Activated naive CD8-positive, alpha-beta T cell treated with anti-CD3 and anti-CD28 coated beads, Interleukin-2, amount 50 U/mL, for 24 hours (primary cell): ENCODE data around the gene MTCH1.
"Not testable (repeated sequence)": the region's sequence is repeated elsewhere in the genome, so short reads cannot be mapped to it uniquely, and the experiment has no call there.

Experiments
- ATAC-seq: fragments of 150-1000 bp; cut with Tn5 transposase; one replicate; pipeline ENCODE4 v1.10.0; 2021
- DNase-seq: peaks from one replicate; pipeline ENCODE4 v3.0.0; 2021
- H3K27ac Mint-ChIP-seq: one replicate; pipeline ENCODE4 v1.8.0; 2021; ENCODE audit warnings: mild to moderate bottlenecking, mixed read lengths
- H3K27me3 Mint-ChIP-seq: one replicate; pipeline ENCODE4 v1.8.0; 2021; ENCODE audit warnings: mixed read lengths
- H3K36me3 Mint-ChIP-seq: one replicate; pipeline ENCODE4 v1.8.0; 2021; ENCODE audit warnings: low read depth, mixed read lengths
- H3K4me1 Mint-ChIP-seq: one replicate; pipeline ENCODE4 v1.8.0; 2021; ENCODE audit warnings: mixed read lengths
- H3K4me3 Mint-ChIP-seq: one replicate; pipeline ENCODE4 v1.8.0; 2021; ENCODE audit warnings: mild to moderate bottlenecking, moderate library complexity, mixed read lengths
- H3K9me3 Mint-ChIP-seq: one replicate; pipeline ENCODE4 v1.8.0; 2021; ENCODE audit warnings: mixed read lengths

The MTCH1 gene

DNA sequence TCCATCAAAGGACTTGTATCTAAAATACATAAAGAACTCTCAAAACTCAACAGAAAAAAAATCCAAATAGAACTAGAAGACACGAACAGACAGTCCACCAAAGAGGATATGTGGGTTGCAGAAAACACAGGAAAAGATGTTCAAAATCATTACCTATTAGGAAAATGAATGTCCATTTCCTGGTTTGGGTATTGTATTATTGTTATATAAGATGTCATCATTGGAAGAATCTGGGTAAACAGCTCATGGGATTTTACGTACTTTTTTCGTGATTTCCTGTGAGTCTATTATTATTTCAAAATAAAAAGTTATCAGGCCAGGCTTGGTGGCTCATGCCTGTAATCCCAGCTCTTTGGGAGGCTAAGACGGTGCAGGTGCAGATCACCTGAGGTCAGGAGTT is 40.7 kb downstream of the MTCH1 start:
- peaks cover 16% of the 10 kb centered on the region for H3K4me1 Mint-ChIP-seq

GRCh38 chr6:36944650-36945049 is 41.3 kb downstream of the MTCH1 start:
- no peak for DNase-seq
- Mint-ChIP-seq H3K9me3 (no peaks in the 10 kb centered on the region), H3K27ac (no peak overlapping the region), H3K27me3 (peaks cover 9% of the 10 kb centered on the region), H3K4me3 (no peak overlapping the region), H3K4me1 (peaks cover 16% of the 10 kb centered on the region), H3K36me3 (no peaks in the 10 kb centered on the region)
- peak; percentile 25 for ATAC-seq

More for the DNA sequence above, 40.7 kb downstream of the MTCH1 start:
- no peak overlapping the region for H3K27ac Mint-ChIP-seq
- no peaks in the 10 kb centered on the region for H3K9me3 Mint-ChIP-seq
- DNase-seq (no peak), ATAC-seq (no peak)
- H3K27me3 Mint-ChIP-seq, result peaks cover 5% of the 10 kb centered on the region
- no peaks in the 10 kb centered on the region for H3K36me3 Mint-ChIP-seq
- H3K4me3 Mint-ChIP-seq, result no peak overlapping the region

GRCh38 chr6:36942329-36942728 is 43.7 kb downstream of the MTCH1 start:
- not testable (repeated sequence) for H3K9me3 Mint-ChIP-seq, H3K4me1 Mint-ChIP-seq, DNase-seq, H3K27me3 Mint-ChIP-seq, ATAC-seq, H3K4me3 Mint-ChIP-seq, H3K36me3 Mint-ChIP-seq, H3K27ac Mint-ChIP-seq

- H3K27ac Mint-ChIP-seq, DNase-seq, H3K4me3 Mint-ChIP-seq, H3K27me3 Mint-ChIP-seq, H3K9me3 Mint-ChIP-seq, H3K4me1 Mint-ChIP-seq, H3K36me3 Mint-ChIP-seq, ATAC-seq: not testable (repeated sequence)
Observed at GRCh38 chr6:36941561-36941960, 44.4 kb downstream of the MTCH1 start.

DNA sequence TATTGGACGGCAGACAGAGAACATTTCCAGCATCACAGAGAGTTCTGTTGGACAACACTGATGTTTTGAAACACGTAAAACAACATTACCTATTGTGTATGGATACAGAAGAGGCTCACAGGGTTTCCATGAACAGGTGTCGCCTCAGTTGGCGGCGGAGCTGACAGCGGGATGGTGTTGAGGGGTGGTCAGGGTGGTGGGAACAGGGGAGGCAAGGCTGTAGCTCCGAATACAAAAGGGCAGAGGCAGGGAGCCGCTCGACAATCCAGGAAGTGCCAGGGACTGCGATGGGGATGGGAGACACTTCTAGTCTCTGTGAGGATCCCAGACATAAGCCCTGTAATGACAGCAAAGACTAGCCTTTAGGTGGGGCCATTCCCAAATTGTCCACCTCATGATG is 46.0 kb downstream of the MTCH1 start:
- Mint-ChIP-seq H3K27me3 (peaks cover 9% of the 10 kb centered on the region), H3K36me3 (no peaks in the 10 kb centered on the region), H3K27ac (no peak overlapping the region), H3K4me3 (no peak overlapping the region), H3K4me1 (peaks cover 9% of the 10 kb centered on the region), H3K9me3 (no peaks in the 10 kb centered on the region)
- ATAC-seq (no peak), DNase-seq (no peak)

- H3K36me3 Mint-ChIP-seq, H3K27me3 Mint-ChIP-seq, H3K9me3 Mint-ChIP-seq, H3K4me1 Mint-ChIP-seq, H3K27ac Mint-ChIP-seq, DNase-seq, H3K4me3 Mint-ChIP-seq, ATAC-seq: not testable (repeated sequence)
Observed at GRCh38 chr6:36939005-36939404, 47.0 kb downstream of the MTCH1 start.

GRCh38 chr6:36938536-36938935 is 47.5 kb downstream of the MTCH1 start:
- no peaks in the 10 kb centered on the region for H3K9me3 Mint-ChIP-seq
- H3K27ac Mint-ChIP-seq, result no peak overlapping the region
- DNase-seq (no peak), ATAC-seq (no peak)
- H3K4me1 Mint-ChIP-seq, result peaks cover 3% of the 10 kb centered on the region
- H3K36me3 Mint-ChIP-seq, result no peaks in the 10 kb centered on the region
- H3K4me3 Mint-ChIP-seq, result no peak overlapping the region
- peaks cover 9% of the 10 kb centered on the region for H3K27me3 Mint-ChIP-seq

DNA sequence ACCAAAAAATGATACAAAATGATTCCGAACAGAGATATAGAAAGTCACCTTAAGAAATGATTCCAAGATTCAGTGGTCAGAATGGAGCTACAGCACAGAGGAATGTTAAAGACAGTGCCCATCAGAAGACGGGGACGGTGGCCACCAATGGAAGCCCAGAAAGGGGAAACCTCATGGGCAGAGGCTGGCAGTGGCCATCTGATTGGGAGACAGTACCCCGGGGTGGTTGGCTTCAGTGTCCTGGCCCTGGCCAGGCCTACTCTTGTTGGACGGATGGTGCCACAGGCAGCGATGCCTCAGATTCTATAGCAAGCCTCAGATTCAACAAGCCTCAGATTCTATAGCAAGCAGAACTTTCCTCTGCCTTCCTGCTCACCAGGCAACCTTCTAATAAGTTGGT is 48.1 kb downstream of the MTCH1 start:
- Mint-ChIP-seq H3K4me3 (no peak overlapping the region), H3K4me1 (no peaks in the 10 kb centered on the region), H3K27me3 (peaks cover 6% of the 10 kb centered on the region), H3K27ac (no peak overlapping the region), H3K36me3 (no peaks in the 10 kb centered on the region), H3K9me3 (no peaks in the 10 kb centered on the region)
- DNase-seq (no peak), ATAC-seq (no peak)

GRCh38 chr6:36936824-36937223 is 49.2 kb downstream of the MTCH1 start:
- Mint-ChIP-seq H3K36me3 (no peaks in the 10 kb centered on the region), H3K27me3 (peaks cover 6% of the 10 kb centered on the region), H3K9me3 (no peaks in the 10 kb centered on the region), H3K4me1 (no peaks in the 10 kb centered on the region), H3K4me3 (no peak overlapping the region), H3K27ac (no peak overlapping the region)
- DNase-seq (no peak), ATAC-seq (no peak)

GRCh38 chr6:36934901-36935300 is 51.1 kb downstream of the MTCH1 start:
- H3K4me1 Mint-ChIP-seq, result no peaks in the 10 kb centered on the region
- peaks cover under 1% of the 10 kb centered on the region for H3K27me3 Mint-ChIP-seq
- H3K4me3 Mint-ChIP-seq, result no peak overlapping the region
- H3K36me3 Mint-ChIP-seq, result no peaks in the 10 kb centered on the region
- DNase-seq (no peak), ATAC-seq (no peak)
- no peak overlapping the region for H3K27ac Mint-ChIP-seq
- no peaks in the 10 kb centered on the region for H3K9me3 Mint-ChIP-seq

- Mint-ChIP-seq H3K4me3 (no peak overlapping the region), H3K27me3 (no peaks in the 10 kb centered on the region), H3K36me3 (no peaks in the 10 kb centered on the region), H3K4me1 (no peaks in the 10 kb centered on the region), H3K9me3 (no peaks in the 10 kb centered on the region), H3K27ac (no peak overlapping the region)
- DNase-seq (no peak), ATAC-seq (no peak)
Observed at GRCh38 chr6:36933519-36933918, 52.5 kb downstream of the MTCH1 start.

- no peak for ATAC-seq
- no peaks in the 10 kb centered on the region for H3K9me3 Mint-ChIP-seq
- H3K4me3 Mint-ChIP-seq, result no peak overlapping the region
- H3K27ac Mint-ChIP-seq, result no peak overlapping the region
- H3K36me3 Mint-ChIP-seq, result no peaks in the 10 kb centered on the region
- no peaks in the 10 kb centered on the region for H3K4me1 Mint-ChIP-seq
- no peak for DNase-seq
- no peaks in the 10 kb centered on the region for H3K27me3 Mint-ChIP-seq
Observed at GRCh38 chr6:36933102-36933501, 52.9 kb downstream of the MTCH1 start.

DNA sequence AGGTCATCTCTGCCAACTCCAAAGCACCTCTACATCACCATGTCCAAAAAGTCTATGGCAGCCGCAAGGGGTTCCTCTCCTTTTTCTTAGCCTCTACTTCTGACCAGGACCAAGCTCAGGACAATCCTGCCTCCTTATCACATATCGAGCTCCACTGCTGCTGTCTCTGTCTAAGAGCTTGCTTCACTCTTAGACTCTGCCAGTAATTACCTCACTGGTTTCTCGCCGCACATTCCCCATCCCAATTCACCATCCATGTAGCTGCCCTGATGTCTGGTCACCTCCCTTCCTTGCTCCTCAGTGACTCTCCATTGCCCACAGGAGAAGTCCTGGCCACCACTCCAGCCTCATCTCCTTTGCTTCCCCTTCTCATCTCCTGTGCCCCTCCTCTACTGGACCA is 55.5 kb downstream of the MTCH1 start:
- Mint-ChIP-seq H3K4me1 (peaks cover 6% of the 10 kb centered on the region), H3K4me3 (no peak overlapping the region), H3K27ac (no peak overlapping the region), H3K36me3 (no peaks in the 10 kb centered on the region), H3K27me3 (no peaks in the 10 kb centered on the region), H3K9me3 (no peaks in the 10 kb centered on the region)
- DNase-seq (no peak), ATAC-seq (no peak)

DNA sequence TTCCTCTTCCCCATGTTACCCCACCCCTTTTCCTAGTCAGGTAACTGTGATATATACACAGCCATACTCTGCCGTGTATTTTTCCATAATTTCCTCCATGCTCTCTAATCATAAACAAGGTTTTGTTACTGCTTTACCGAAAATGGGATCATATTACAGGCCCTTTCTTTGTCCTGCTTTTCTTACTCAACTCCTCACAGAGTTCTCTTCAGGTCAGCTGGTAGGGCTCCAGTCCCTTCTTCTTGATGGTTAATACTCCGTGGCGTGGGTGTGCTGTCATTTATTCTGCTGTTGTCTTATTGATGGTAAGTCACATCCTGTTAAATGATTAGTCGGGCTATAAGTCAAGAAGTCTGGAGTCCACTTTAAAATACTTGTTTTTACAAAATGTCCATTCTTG is 56.4 kb downstream of the MTCH1 start:
- H3K27me3 Mint-ChIP-seq, result no peaks in the 10 kb centered on the region
- peaks cover 4% of the 10 kb centered on the region for H3K36me3 Mint-ChIP-seq
- no peaks in the 10 kb centered on the region for H3K9me3 Mint-ChIP-seq
- no peak overlapping the region for H3K27ac Mint-ChIP-seq
- ATAC-seq (no peak), DNase-seq (no peak)
- no peak overlapping the region for H3K4me3 Mint-ChIP-seq
- peaks cover 10% of the 10 kb centered on the region for H3K4me1 Mint-ChIP-seq

DNA sequence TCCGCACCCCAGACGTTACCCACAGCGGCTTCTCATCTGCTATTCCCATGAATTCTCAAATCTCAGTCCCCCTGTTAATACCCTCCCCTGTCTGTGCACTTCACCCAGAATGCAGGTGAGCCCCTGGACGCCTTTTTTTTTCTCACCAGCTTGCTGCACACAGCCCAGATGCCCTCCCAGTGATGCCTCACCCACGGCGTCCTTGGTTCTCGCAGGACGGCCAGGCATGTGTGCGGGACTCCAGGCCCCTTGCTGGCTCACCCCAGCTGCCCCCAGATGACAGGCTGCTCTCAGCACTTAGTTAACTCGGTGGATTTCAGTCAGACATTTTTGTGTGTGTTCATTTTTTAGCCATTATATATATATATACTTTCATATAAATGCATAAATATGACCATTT is 56.8 kb downstream of the MTCH1 start:
- DNase-seq (no peak), ATAC-seq (no peak)
- H3K4me3 Mint-ChIP-seq, result no peak overlapping the region
- no peak overlapping the region for H3K27ac Mint-ChIP-seq
- H3K4me1 Mint-ChIP-seq, result peaks cover 10% of the 10 kb centered on the region
- H3K27me3 Mint-ChIP-seq, result no peaks in the 10 kb centered on the region
- H3K9me3 Mint-ChIP-seq, result no peaks in the 10 kb centered on the region
- H3K36me3 Mint-ChIP-seq, result peaks cover 8% of the 10 kb centered on the region

- Mint-ChIP-seq H3K9me3 (no peaks in the 10 kb centered on the region), H3K4me1 (peaks cover 10% of the 10 kb centered on the region), H3K27me3 (no peaks in the 10 kb centered on the region), H3K36me3 (peaks cover 11% of the 10 kb centered on the region), H3K4me3 (no peak overlapping the region), H3K27ac (no peak overlapping the region)
- ATAC-seq (no peak), DNase-seq (no peak)
Observed at GRCh38 chr6:36928547-36928918, 57.5 kb downstream of the MTCH1 start.
